Measurements from ENCODE around the gene BPIFA1. TPM values are rescaled to one million over a fixed set of nuclear protein-coding genes. Genes with fewer than 3 reads are reported as not detected.

Gene BPIFA1
- total RNA-seq, 2 experiments from 2014 or later: not detected

DNA sequence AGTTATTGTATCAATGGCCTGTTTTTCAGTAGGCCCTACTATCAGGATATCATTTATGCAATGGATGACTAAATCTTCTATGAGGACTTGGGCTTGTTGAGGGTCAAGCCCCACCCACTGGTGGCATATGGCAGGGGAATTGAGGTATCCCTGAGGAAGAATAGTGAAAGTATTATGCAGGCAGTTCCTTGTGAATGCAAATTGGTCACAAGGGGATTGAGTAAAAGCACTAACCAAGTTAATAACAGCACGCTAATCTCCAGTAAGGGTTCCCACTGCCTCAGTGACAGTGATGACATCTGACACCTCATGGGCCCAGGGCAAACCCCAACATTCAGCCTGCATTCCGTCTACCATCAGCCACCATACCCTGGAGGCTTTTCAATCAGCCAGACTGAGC, 14.9 kb downstream of the BPIFA1 start:
- no peaks in the 10 kb centered on the region for H3K4me1 Mint-ChIP-seq
- H3K27ac Mint-ChIP-seq: no peak overlapping the region
- DNase-seq: no peak
- H3K27me3 Mint-ChIP-seq: peaks cover 16% of the 10 kb centered on the region
- no peaks in the 10 kb centered on the region for H3K9me3 Mint-ChIP-seq
- POLR2A ChIA-PET: no interaction called here
- H3K4me3 Mint-ChIP-seq: no peak overlapping the region
- no peaks in the 10 kb centered on the region for H3K36me3 Mint-ChIP-seq
- no peak for ATAC-seq (ENCODE audit: low read depth)

DNA sequence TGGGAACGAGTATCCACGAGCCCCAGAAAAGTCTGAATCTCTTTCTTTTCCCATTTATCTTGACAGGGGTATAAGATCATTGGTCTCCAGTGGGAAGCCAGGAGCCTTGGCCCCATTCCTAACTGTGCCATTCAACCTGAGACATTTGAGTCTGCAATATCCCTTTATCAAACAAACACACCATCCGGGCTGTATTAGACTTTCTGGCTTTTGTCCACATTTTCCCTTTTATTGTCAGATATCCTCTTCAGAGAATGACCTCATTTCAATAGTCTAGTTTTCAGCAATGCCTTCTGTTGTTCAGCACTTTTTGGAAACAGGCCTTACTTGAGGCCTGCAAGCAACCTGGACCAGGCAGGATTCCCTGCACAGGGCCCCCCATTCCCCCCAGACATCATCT, 15.7 kb downstream of the BPIFA1 start:
- Mint-ChIP-seq H3K27me3 (peaks cover 24% of the 10 kb centered on the region), H3K9me3 (no peaks in the 10 kb centered on the region), H3K4me3 (no peak overlapping the region), H3K36me3 (no peaks in the 10 kb centered on the region), H3K4me1 (no peaks in the 10 kb centered on the region), H3K27ac (no peak overlapping the region)
- POLR2A ChIA-PET: no interaction called here
- ATAC-seq (ENCODE audit: low read depth) (no peak), DNase-seq (no peak)

DNA sequence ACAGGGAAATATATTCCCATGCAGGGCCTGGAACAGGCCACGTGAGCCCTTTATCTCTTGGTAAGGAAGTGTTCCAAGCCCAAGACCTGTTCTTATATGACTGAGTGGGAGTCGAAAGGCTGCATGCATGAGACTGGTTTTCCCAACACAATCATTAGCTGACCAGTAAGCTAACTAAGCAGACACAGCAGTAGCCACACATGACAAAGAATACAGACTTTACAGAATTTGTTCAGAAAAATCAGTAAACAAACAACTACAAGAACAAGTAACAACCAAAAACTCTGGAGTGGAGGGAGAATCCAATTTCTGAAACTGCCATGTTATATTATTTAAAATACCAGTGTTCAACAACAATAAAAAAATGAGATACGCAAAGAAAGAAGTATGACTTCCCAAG, 16.7 kb downstream of the BPIFA1 start:
- no peaks in the 10 kb centered on the region for H3K4me1 Mint-ChIP-seq
- no peak overlapping the region for H3K4me3 Mint-ChIP-seq
- POLR2A ChIA-PET: no interaction called here

DNA sequence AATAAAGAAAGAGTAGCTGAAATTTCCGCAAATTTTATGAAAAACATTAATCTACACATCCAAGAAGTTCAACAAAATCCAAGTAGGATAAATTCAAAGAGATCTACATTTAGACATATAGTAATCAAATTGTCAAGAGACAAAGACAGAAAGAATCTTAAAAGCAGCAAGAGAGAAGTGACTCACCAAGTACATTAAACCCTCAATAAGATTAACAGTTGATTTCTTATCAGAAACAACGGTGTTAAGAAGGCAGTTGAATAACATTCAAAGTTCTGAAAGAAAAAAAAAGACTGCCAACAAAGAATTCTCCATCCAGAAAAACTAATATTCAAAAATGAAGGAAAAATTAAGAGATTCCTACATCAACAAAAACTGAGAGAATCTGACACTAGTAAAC, 19.2 kb downstream of the BPIFA1 start:
- ATAC-seq (ENCODE audit: low read depth): no peak
- DNase-seq: no peak
- H3K4me3 Mint-ChIP-seq: no peak overlapping the region
- H3K27me3 Mint-ChIP-seq: peaks cover 29% of the 10 kb centered on the region
- H3K9me3 Mint-ChIP-seq: no peaks in the 10 kb centered on the region
- POLR2A ChIA-PET: no interaction called here
- H3K27ac Mint-ChIP-seq: no peak overlapping the region
- H3K36me3 Mint-ChIP-seq: no peaks in the 10 kb centered on the region
- H3K4me1 Mint-ChIP-seq: no peaks in the 10 kb centered on the region

More for the DNA sequence above, 16.7 kb downstream of the BPIFA1 start:
- DNase-seq (no peak), ATAC-seq (ENCODE audit: low read depth) (no peak)
- no peaks in the 10 kb centered on the region for H3K36me3 Mint-ChIP-seq
- H3K27me3 Mint-ChIP-seq: peaks cover 29% of the 10 kb centered on the region
- H3K9me3 Mint-ChIP-seq: no peaks in the 10 kb centered on the region
- no peak overlapping the region for H3K27ac Mint-ChIP-seq

DNA sequence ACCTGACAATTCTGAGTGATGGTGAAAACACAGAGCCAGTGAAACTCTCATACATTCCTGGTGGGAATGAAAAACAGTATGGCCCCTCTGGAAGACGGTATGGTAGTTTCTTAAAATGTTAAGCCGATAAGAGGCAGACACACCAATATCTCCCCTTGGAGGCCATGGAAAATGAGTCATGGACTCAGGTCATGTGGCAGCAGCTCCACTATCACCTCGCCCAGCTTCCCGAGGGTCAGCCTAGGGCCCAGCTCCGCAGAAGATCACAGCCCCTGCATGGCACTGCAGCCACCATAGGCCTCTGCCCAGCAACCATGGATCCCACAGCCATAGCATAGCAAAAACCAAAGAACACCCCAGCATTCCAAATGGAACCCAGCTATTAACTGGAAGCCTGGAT, 21.4 kb downstream of the BPIFA1 start:
- H3K4me3 Mint-ChIP-seq: no peak overlapping the region
- DNase-seq (no peak), ATAC-seq (ENCODE audit: low read depth) (no peak)
- H3K27me3 Mint-ChIP-seq: peaks cover 47% of the 10 kb centered on the region
- H3K9me3 Mint-ChIP-seq: no peaks in the 10 kb centered on the region
- POLR2A ChIA-PET: no interaction called here
- no peaks in the 10 kb centered on the region for H3K36me3 Mint-ChIP-seq
- H3K4me1 Mint-ChIP-seq: peaks cover 3% of the 10 kb centered on the region
- H3K27ac Mint-ChIP-seq: no peak overlapping the region

DNA sequence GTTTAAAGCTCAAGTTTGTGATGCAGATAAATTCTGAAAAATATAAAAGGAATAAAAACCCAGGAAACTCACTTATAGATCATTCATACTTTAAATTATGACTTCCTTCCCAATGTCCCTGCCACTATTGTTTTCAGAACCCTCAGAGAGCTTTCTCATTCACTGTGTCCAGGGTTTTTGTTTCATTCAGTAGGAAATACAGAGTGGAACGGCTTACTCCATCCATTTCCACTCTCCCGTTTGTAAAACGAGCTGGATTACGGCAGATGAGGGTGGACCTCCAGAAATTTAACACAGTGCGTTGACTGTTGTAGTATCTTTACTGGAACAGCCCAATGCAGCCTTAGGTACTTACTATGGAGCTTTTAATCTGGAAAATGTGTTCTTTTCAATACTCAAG, 23.6 kb downstream of the BPIFA1 start:
- no peaks in the 10 kb centered on the region for H3K36me3 Mint-ChIP-seq
- H3K9me3 Mint-ChIP-seq: no peaks in the 10 kb centered on the region
- ATAC-seq (ENCODE audit: low read depth) (no peak), DNase-seq (no peak)
- no peak overlapping the region for H3K27ac Mint-ChIP-seq
- peaks cover 3% of the 10 kb centered on the region for H3K4me1 Mint-ChIP-seq
- H3K4me3 Mint-ChIP-seq: no peak overlapping the region
- H3K27me3 Mint-ChIP-seq: peaks cover 55% of the 10 kb centered on the region
- POLR2A ChIA-PET: interaction anchor here (0.6 kb wide), 1 partner anchor 272 kb away, joined by 3 read pairs; no protein-coding TSS in a partner anchor

DNA sequence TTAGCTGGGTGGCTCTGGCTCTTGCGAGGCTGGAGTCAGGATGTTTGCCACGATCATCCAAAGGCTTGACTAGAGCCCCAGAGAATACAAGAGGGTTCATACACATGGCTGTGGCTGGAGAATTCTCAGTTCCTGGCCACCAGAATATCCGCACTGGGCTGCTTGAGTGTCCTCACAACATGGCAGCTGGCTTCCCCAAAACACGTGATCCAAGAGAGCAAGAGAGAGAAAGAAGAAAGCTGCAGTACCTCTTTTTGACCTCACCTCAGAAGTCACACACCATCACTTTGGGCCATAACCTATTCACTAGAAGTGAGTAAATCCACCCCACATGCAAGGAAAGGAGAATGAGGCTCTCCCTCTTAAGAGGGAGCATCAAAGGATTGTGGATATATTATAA, 25.7 kb downstream of the BPIFA1 start:
- DNase-seq (no peak), ATAC-seq (ENCODE audit: low read depth) (no peak)
- POLR2A ChIA-PET: interaction anchor here (0.8 to 1.7 kb wide), 2 partner anchors 26 to 31 kb away, joined by 3 to 4 read pairs; partner anchors contain the start of gene BPIFA1
- Mint-ChIP-seq H3K27ac (no peak overlapping the region), H3K36me3 (no peaks in the 10 kb centered on the region), H3K9me3 (no peaks in the 10 kb centered on the region), H3K27me3 (peaks cover 40% of the 10 kb centered on the region), H3K4me1 (peaks cover 3% of the 10 kb centered on the region), H3K4me3 (no peak overlapping the region)

DNA sequence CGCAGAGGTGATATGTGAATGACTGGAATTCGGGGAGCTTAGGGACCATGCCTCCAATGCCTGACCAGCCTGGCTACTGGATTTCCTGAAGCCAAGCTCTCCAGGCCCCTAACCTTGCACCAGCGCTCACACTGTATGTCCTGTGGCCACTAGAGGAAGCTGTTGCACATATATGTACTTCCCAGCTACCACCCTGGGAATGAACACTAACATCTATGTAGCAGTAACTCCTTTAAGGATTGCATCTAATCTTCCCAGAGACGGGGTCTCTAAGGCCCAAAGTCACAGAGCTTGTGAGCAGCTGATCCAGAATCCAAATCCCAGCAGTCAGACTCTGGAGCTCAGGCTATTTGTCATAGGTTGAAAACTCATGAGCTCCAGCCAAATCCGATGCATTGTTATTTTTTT, 26.9 kb downstream of the BPIFA1 start:
- no peak for ATAC-seq (ENCODE audit: low read depth)
- no peaks in the 10 kb centered on the region for H3K9me3 Mint-ChIP-seq
- H3K27me3 Mint-ChIP-seq: peaks cover 34% of the 10 kb centered on the region
- POLR2A ChIA-PET: interaction anchor here (0.7 kb wide), 1 partner anchor 33 kb away, joined by 3 read pairs; no protein-coding TSS in a partner anchor
- no peaks in the 10 kb centered on the region for H3K36me3 Mint-ChIP-seq
- H3K4me3 Mint-ChIP-seq: no peak overlapping the region
- H3K4me1 Mint-ChIP-seq: peaks cover 3% of the 10 kb centered on the region
- no peak overlapping the region for H3K27ac Mint-ChIP-seq
- no peak for DNase-seq

DNA sequence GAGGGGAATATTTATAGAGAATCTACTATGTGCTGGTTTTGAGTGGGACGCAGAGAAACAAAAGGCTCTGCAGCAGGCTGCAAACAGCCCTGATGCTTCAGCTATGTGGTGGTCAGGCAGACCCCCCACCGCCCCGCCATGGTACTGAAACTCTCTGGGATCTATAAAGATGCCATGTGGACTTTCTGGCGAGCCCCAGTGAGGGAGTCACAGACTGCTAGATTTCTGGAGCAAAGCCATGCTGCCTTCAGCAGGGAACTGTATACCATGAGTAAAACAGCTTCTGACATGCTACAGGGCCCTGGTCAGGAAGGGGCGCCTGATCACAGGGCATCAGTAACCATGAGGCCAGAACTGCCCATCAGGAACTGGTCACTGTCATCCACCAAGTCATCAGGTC, 28.0 kb downstream of the BPIFA1 start:
- ATAC-seq (ENCODE audit: low read depth): no peak
- no peak overlapping the region for H3K27ac Mint-ChIP-seq
- POLR2A ChIA-PET: no interaction called here
- no peaks in the 10 kb centered on the region for H3K9me3 Mint-ChIP-seq
- peaks cover 40% of the 10 kb centered on the region for H3K27me3 Mint-ChIP-seq
- H3K4me1 Mint-ChIP-seq: peaks cover 5% of the 10 kb centered on the region
- H3K36me3 Mint-ChIP-seq: no peaks in the 10 kb centered on the region
- DNase-seq: no peak
- H3K4me3 Mint-ChIP-seq: no peak overlapping the region

DNA sequence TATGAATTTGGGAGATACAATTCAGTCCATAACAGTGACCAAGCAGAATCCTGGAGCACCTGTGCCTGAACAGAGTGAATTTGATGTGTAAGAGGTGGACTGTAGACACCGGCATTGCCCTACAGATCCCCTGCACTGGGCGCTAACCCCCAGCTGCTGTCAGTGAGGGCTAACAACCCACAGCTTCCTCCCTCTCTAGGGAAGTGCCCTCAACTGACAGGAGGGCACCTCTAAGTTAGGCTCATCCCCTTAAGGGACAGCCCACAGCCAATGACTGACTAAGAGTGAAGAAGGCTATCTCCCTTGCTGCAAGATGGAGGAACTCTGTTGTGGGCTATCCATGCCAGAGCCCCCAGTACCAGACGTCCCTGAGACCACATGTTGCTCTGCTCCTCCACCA, 31.9 kb downstream of the BPIFA1 start:
- DNase-seq (no peak), ATAC-seq (ENCODE audit: low read depth) (no peak)
- POLR2A ChIA-PET: no interaction called here
- Mint-ChIP-seq H3K36me3 (no peaks in the 10 kb centered on the region), H3K9me3 (no peaks in the 10 kb centered on the region), H3K4me3 (no peak overlapping the region), H3K4me1 (peaks cover 2% of the 10 kb centered on the region), H3K27ac (no peak overlapping the region), H3K27me3 (peaks cover 33% of the 10 kb centered on the region)

DNA sequence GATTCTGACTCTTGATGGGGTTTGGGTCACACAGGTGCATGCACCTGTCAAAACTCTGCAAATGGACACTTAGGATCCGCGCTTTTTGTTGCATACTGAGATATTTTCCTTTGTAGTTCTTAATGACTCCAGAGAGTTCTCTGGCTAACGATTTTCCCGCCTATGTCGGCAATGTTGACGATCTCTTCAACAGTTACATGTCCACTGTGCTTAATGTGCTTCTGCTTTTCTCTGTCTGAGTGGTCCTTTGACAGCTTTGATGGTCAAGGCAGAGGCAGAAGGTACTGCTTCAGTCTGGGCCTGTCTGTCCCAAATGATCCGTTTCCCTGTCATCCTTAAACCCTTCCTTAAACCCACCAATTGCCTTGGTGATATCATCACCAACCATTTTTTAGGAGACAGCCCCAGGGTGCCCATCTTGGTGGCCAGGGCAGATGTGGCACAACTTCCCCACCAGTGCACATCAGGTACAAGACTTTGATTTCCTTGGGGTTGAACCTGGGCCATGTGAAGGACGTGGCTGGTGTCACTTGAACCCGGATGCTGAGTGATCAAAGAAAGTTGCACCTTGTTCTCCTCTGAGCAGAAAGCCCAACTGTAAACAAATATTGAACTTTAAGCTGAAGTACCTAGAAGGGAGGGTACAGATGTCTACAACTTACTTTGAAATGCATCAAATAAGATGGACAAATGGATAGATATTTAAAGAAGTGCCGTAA, 36.5 kb downstream of the BPIFA1 start:
- Mint-ChIP-seq H3K36me3 (no peaks in the 10 kb centered on the region), H3K27ac (no peak overlapping the region)

DNA sequence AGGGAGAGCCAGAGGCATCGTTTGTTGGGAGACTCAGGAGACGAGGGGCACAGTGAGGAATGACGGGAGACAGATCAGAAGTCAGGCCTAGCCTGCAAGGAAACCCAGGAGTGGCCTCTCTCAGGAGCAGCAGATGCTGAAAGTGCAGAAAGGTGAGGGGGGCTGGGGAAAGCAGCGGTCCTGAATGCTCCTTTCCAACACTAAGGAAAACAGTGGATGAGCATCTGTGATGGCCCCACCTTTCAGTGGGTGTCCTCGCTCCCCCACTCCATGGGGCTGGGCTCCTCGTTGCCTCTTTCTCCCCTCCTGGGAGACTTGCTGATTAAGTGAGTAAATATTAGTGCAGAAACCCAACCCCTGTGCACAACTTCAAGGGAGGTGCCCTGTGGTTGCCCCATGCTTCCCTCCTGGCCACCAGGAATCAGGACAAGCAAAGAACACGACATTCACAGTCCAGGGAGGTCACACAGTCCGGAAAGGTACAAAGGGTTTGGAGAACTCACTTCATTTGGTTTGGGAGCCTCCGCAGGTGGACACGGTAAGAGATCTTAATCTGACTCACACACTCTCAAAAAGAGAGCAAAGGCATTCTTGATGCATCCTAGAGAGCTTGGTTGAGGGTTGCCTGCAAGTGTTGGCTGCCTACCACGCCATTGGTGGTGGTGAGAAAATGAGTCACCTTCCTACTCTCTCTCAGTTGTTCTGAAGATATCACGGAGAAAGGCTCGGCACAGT, 37.5 kb downstream of the BPIFA1 start:
- Mint-ChIP-seq H3K36me3 (no peaks in the 10 kb centered on the region), H3K27ac (no peak overlapping the region), H3K9me3 (no peaks in the 10 kb centered on the region), H3K27me3 (peaks cover 20% of the 10 kb centered on the region), H3K4me3 (no peak overlapping the region), H3K4me1 (no peaks in the 10 kb centered on the region)
- ATAC-seq (ENCODE audit: low read depth): no peak
- DNase-seq: no peak
- POLR2A ChIA-PET: no interaction called here

More for the DNA sequence above, 36.5 kb downstream of the BPIFA1 start:
- no peaks in the 10 kb centered on the region for H3K9me3 Mint-ChIP-seq
- ATAC-seq (ENCODE audit: low read depth) (no peak), DNase-seq (no peak)
- H3K4me3 Mint-ChIP-seq: no peak overlapping the region
- H3K27me3 Mint-ChIP-seq: peaks cover 25% of the 10 kb centered on the region
- POLR2A ChIA-PET: no interaction called here
- H3K4me1 Mint-ChIP-seq: peaks cover 2% of the 10 kb centered on the region

DNA sequence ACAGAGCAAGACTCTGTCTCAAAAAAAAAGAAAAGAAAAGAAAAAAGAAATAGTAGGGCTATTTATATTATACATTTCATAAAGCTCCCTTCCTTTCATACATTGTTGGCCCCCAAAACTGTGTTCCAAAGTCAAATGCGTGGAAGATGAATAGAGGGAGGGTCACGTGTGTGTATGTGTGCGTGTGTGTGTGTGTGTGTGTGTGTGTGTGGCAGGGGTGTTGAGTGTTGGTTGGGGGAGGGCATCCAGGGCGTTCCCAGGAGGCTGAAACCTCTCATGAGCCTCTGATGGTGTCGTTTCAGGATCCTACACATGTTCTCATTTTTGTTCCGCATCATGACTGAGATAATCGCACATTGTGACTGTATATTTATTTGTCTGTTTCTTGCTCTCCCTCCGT, 39.4 kb downstream of the BPIFA1 start:
- ATAC-seq (ENCODE audit: low read depth): no peak
- Mint-ChIP-seq H3K4me3 (no peak overlapping the region), H3K9me3 (no peaks in the 10 kb centered on the region), H3K27ac (no peak overlapping the region), H3K4me1 (no peaks in the 10 kb centered on the region), H3K36me3 (no peaks in the 10 kb centered on the region), H3K27me3 (peaks cover 19% of the 10 kb centered on the region)
- POLR2A ChIA-PET: no interaction called here
- DNase-seq: no peak

DNA sequence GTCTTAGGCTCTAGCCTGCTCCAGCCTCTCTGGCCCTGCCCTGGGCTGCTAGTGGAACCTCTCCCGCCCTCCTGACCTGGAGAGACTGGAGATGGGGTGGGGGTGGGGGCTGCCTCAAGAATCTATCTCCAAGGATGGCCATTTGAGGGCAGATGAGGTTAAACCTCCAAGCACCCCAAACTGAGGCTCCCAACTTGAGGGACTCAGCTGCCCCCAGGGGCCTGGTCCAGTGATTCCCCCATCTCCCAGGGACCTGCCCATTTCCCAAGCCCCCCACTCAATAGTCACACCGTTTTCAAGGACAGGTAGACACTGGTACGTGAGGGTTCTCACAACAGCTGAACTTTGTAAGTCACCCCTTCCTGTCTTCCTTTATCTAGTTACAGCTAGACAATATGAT, 40.1 kb downstream of the BPIFA1 start:
- peaks cover 16% of the 10 kb centered on the region for H3K27me3 Mint-ChIP-seq
- no peak for ATAC-seq (ENCODE audit: low read depth)
- no peaks in the 10 kb centered on the region for H3K4me1 Mint-ChIP-seq
- no peak for DNase-seq
- POLR2A ChIA-PET: no interaction called here
- no peak overlapping the region for H3K4me3 Mint-ChIP-seq
- no peak overlapping the region for H3K27ac Mint-ChIP-seq
- no peaks in the 10 kb centered on the region for H3K9me3 Mint-ChIP-seq
- H3K36me3 Mint-ChIP-seq: no peaks in the 10 kb centered on the region

Measured in activated naive CD8-positive, alpha-beta T cell treated with anti-CD3 and anti-CD28 coated beads, Interleukin-2, amount 10 ng/mL, durations not matched to agents 7 days and 5 days (primary cell).